Measurements from ENCODE around the gene TNFRSF11A.

Gene TNFRSF11A

GRCh38 chr18:62318228-62319180, 6.6 kb upstream of the TNFRSF11A start:
- Histone ChIP-seq H3K27ac (ENCODE audit: low read length) (no peak overlapping the region), H3K9me3 (ENCODE audit: insufficient read depth, low read length) (no peaks in the 10 kb centered on the region), H4K20me1 (ENCODE audit: insufficient read depth, low read length) (no peaks in the 10 kb centered on the region), H3K27me3 (ENCODE audit: low read depth, low read length) (peaks cover 26% of the 10 kb centered on the region), H3K4me2 (ENCODE audit: low read length) (no peak overlapping the region), H2AFZ (ENCODE audit: low read depth, low read length) (no peak overlapping the region), H3K79me2 (ENCODE audit: low read length) (no peaks in the 10 kb centered on the region), H3K36me3 (replicated peaks; ENCODE audit: low read depth, low read length) (no peaks in the 10 kb centered on the region), H3K4me1 (ENCODE audit: low read length) (peaks cover 11% of the 10 kb centered on the region), H3K4me3 (ENCODE audit: low read length) (no peak overlapping the region), H3K9ac (ENCODE audit: low read length) (no peak overlapping the region)
- TF ChIP-seq CTCF (IDR thresholded peaks at IDR 0.05; ENCODE audit: low read depth, low read length): no peak
- TF ChIP-seq EZH2phosphoT487 (IDR thresholded peaks at IDR 0.05; ENCODE audit: low read depth): no peak

- H3K4me3 ChIP-seq (ENCODE audit: low read length): no peak overlapping the region
- H2AFZ ChIP-seq (ENCODE audit: low read depth, low read length): no peak overlapping the region
- H4K20me1 ChIP-seq (ENCODE audit: insufficient read depth, low read length): no peaks in the 10 kb centered on the region
- no peak overlapping the region for H3K4me2 ChIP-seq (ENCODE audit: low read length)
- H3K9ac ChIP-seq (ENCODE audit: low read length): no peak overlapping the region
- H3K27me3 ChIP-seq (ENCODE audit: low read depth, low read length): peaks cover 48% of the 10 kb centered on the region
- H3K36me3 ChIP-seq (replicated peaks; ENCODE audit: low read depth, low read length): no peaks in the 10 kb centered on the region
- H3K79me2 ChIP-seq (ENCODE audit: low read length): no peaks in the 10 kb centered on the region
- H3K4me1 ChIP-seq (ENCODE audit: low read length): peaks cover 28% of the 10 kb centered on the region
- no peaks in the 10 kb centered on the region for H3K9me3 ChIP-seq (ENCODE audit: insufficient read depth, low read length)
- no peak overlapping the region for H3K27ac ChIP-seq (ENCODE audit: low read length)
- TF ChIP-seq EZH2phosphoT487 (IDR thresholded peaks at IDR 0.05; ENCODE audit: low read depth): no peak
- no peak for TF ChIP-seq CTCF (IDR thresholded peaks at IDR 0.05; ENCODE audit: low read depth, low read length)
Measured at GRCh38 chr18:62321201-62321600, 3.9 kb upstream of the TNFRSF11A start.

GRCh38 chr18:62323483-62324180, 1.5 kb upstream of the TNFRSF11A start:
- Histone ChIP-seq H3K4me2 (ENCODE audit: low read length) (peak overlapping the region; percentile 82), H4K20me1 (ENCODE audit: insufficient read depth, low read length) (0 out of 2 replicates have a peak, but pooled peaks cover 4% of the 10 kb centered on the region), H3K79me2 (ENCODE audit: low read length) (no peaks in the 10 kb centered on the region), H3K27ac (ENCODE audit: low read length) (no peak overlapping the region), H3K27me3 (ENCODE audit: low read depth, low read length) (peaks cover 72% of the 10 kb centered on the region), H3K4me3 (ENCODE audit: low read length) (peak overlapping the region; percentile 74), H2AFZ (ENCODE audit: low read depth, low read length) (peak overlapping the region; percentile 10; the same call in 1 of the 2 replicates), H3K4me1 (ENCODE audit: low read length) (peaks cover 33% of the 10 kb centered on the region), H3K9me3 (ENCODE audit: insufficient read depth, low read length) (no peaks in the 10 kb centered on the region), H3K36me3 (replicated peaks; ENCODE audit: low read depth, low read length) (no peaks in the 10 kb centered on the region), H3K9ac (ENCODE audit: low read length) (no peak overlapping the region)
- no peak for TF ChIP-seq EZH2phosphoT487 (IDR thresholded peaks at IDR 0.05; ENCODE audit: low read depth)
- TF ChIP-seq CTCF (IDR thresholded peaks at IDR 0.05; ENCODE audit: low read depth, low read length): no peak

Measured in OCI-LY3 (cell line).